ENCODE data around the gene STXBP1. TPM values are rescaled to one million over a fixed set of nuclear protein-coding genes. Genes with fewer than 3 reads are reported as not detected.
A peak's percentile ranks its signal among the peaks of the same experiment; 100 is the strongest.

STXBP1 gene
- total and polyA plus RNA-seq, 2 donors (not counting 3 experiments of a cell fraction or from before 2014, with no cell fraction given): 18.8 to 51.3 TPM

DNA sequence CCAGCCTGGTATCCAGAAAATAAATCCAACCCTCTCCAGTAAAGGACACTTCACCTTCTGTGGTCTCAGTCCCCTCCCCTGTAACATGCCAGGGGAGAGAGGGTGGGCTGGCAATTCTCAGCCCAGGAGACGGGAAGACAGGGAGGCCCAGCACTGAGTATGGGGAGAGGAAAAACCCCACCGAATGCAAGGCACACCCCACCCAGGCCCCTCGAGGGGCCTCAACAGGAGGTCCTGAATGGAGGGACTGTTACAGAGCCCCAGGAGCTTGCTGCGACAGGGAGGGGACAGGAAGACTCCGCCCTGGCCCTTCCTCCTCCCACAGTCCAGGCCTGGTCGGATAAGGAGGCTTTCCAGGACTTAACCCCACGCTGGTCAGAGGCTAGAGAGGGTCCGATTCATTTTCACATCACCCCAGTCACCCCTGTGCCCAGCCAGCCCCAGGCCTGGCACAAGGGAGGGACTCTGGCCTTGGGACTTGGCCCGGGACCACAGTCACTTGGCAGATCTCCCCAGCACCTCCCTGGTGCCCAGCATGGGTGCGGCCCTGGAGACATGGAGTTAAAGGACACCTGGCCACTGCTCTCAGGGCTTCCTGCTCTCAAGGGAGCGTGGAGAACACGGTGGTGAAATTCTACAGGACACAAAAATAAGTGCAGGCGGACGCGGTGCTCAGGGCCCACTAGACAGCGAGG lies 44.9 kb upstream of the STXBP1 start:
- dilution Hi-C loops (cut with MboI; ENCODE audit: extremely low pct_ligation_motif_present, low sequenced_read_pairs) (no loop called here), intact Hi-C loops (cut with micrococcal nuclease) (no loop called here)
- ChIA-PET CTCF (interaction anchor here (1.0 to 2.4 kb wide), 7 partner anchors 9 to 64 kb away, joined by 3 to 14 read pairs (median 5); no protein-coding TSS in a partner anchor), POLR2A (interaction anchor here (1.6 kb wide), 1 partner anchor 11 kb away, joined by 5 read pairs; no protein-coding TSS in a partner anchor)
- H3K9ac ChIP-seq (replicated peaks; ENCODE audit: extremely low read depth, insufficient read depth, low read length): peak overlapping the region; percentile 74
- peak overlapping the region; percentile 77 to 96 (median 79) for H3K4me3 ChIP-seq (replicated peaks in 1 of 3; ENCODE audit: insufficient read depth in 1 of 3, low read depth in 1 of 3, low read length in 3 of 3)
- H3K4me2 ChIP-seq (ENCODE audit: insufficient read depth, low read length): peak overlapping the region; percentile 67
- peaks cover 38% of the 10 kb centered on the region for H3K4me1 ChIP-seq (ENCODE audit: control insufficient read depth, extremely low read depth, insufficient read depth, low read length)
- DNase-seq (ENCODE audit: low read depth, low spot score) (no peak), FAIRE-seq (peak; percentile 83)
- no peaks in the 10 kb centered on the region for H4K20me1 ChIP-seq (replicated peaks; ENCODE audit: control insufficient read depth, extremely low read depth, insufficient read depth, low read length)
- H3K27ac ChIP-seq (ENCODE audit: insufficient read depth, low read depth, low read length): peak overlapping the region; percentile 31
- H3K79me2 ChIP-seq (ENCODE audit: control insufficient read depth, insufficient read depth, low read length): peaks cover 57% of the 10 kb centered on the region
- no peaks in the 10 kb centered on the region for H3K9me1 ChIP-seq (replicated peaks; ENCODE audit: control insufficient read depth, extremely low read depth, insufficient read depth, low read length)
- H3K36me3 ChIP-seq (ENCODE audit: control insufficient read depth in 2 of 2, extremely low read depth in 1 of 2, insufficient read depth in 2 of 2, low read length in 2 of 2): no peaks in the 10 kb centered on the region
- TF ChIP-seq JUN (IDR thresholded peaks at IDR 0.05; ENCODE audit: borderline replicate concordance, insufficient read depth, insufficient read length, low read depth) (no peak), POLR2AphosphoS5 (IDR thresholded peaks at IDR 0.05; ENCODE audit: insufficient read depth, low read depth, low read length) (peak; percentile 43), MYC (IDR thresholded peaks at IDR 0.05; ENCODE audit: low read depth, low read length) (no peak), GATA2 (IDR thresholded peaks at IDR 0.05; ENCODE audit: insufficient read depth, insufficient read length, low read depth, low read length) (no peak), POLR2A (IDR thresholded peaks at IDR 0.05; ENCODE audit: low read depth, low read length) (peak; percentile 68), FOS (IDR thresholded peaks at IDR 0.05; ENCODE audit: borderline replicate concordance, insufficient read depth, low read length) (no peak), EZH2 (IDR thresholded peaks at IDR 0.05; ENCODE audit: borderline replicate concordance, low read depth, low read length, severe bottlenecking) (no peak)
- TF ChIP-seq, protein P1, sequence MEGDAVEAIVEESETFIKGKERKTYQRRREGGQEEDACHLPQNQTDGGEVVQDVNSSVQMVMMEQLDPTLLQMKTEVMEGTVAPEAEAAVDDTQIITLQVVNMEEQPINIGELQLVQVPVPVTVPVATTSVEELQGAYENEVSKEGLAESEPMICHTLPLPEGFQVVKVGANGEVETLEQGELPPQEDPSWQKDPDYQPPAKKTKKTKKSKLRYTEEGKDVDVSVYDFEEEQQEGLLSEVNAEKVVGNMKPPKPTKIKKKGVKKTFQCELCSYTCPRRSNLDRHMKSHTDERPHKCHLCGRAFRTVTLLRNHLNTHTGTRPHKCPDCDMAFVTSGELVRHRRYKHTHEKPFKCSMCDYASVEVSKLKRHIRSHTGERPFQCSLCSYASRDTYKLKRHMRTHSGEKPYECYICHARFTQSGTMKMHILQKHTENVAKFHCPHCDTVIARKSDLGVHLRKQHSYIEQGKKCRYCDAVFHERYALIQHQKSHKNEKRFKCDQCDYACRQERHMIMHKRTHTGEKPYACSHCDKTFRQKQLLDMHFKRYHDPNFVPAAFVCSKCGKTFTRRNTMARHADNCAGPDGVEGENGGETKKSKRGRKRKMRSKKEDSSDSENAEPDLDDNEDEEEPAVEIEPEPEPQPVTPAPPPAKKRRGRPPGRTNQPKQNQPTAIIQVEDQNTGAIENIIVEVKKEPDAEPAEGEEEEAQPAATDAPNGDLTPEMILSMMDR (IDR thresholded peaks at IDR 0.05; ENCODE audit: extremely low read depth in 1 of 2, insufficient read depth in 1 of 2, low read depth in 1 of 2, low read length in 2 of 2): no peak
- TF ChIP-seq, protein P2, sequence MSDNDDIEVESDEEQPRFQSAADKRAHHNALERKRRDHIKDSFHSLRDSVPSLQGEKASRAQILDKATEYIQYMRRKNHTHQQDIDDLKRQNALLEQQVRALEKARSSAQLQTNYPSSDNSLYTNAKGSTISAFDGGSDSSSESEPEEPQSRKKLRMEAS (IDR thresholded peaks at IDR 0.05; ENCODE audit: insufficient read depth, insufficient read length): no peak
- BruUV-seq (replicated peaks): TSS peak; percentile 23
- no peaks in the 10 kb centered on the region for H3K27me3 ChIP-seq (ENCODE audit: control insufficient read depth in 2 of 2, insufficient read depth in 2 of 2, low read length in 2 of 2)
- no peak overlapping the region for H2AFZ ChIP-seq (ENCODE audit: low read depth, low read length)
- H3K9me3 ChIP-seq (replicated peaks; ENCODE audit: control insufficient read depth, insufficient read depth, low read length): no peaks in the 10 kb centered on the region

Data from endothelial cell of umbilical vein (primary cell).